ENCODE results near the gene KNOP1. TPM values are rescaled to one million over a fixed set of nuclear protein-coding genes. Genes with fewer than 3 reads are reported as not detected.

The KNOP1 gene
- total RNA-seq, 1 donor from 2014 or later = 19.0 TPM

DNA sequence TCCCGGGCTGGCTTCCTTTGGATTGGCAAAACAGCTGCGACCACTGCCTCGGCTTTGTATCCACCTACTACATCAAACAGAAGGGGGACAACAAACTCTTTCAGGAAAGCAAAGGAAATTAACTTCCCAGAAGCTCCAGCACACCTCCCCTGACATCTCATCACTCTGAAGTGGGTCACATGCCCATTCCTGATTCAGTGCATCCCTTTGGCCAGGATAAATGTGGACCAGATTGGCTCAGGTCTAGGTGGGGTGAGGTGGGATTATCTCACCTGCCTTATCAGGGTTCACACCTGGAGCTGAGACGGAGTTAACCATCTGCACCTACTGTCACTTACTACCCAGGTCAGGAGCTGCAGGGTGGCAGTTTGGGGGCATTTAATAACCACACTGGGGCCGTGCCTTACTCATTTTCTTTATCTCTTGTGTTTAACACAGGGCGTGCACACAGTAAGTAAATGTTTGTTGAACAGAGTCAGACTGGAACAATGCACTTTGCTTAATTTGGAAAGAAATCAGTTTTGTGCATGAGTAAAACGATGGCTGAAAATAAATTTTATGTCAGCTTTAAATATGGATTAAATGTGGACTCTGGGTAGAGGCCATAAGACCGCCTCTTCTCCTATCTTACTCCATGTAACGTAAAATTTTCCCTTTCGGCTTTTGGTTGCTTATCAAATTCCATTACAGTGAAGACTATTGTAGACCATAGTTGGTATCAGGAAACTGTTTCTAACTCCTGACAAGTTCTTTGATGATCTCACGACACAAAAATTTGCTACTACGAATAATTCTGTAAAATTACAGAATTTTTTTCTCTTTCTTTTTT lies 36.0 kb upstream of the KNOP1 start:
- ChIA-PET POLR2A (no interaction called here), CTCF (no interaction called here)
- intact Hi-C loops (cut with micrococcal nuclease) = no loop called here
- Mint-ChIP-seq H3K4me3 (no peak overlapping the region), H3K27me3 (peaks cover 4% of the 10 kb centered on the region), H3K27ac (no peak overlapping the region), H3K9me3 (no peaks in the 10 kb centered on the region), H3K4me1 (no peaks in the 10 kb centered on the region), H3K36me3 (ENCODE audit: low read depth) (no peaks in the 10 kb centered on the region)
- no peak for ATAC-seq (ENCODE audit: low read depth)
- DNase-seq = no peak
- no peak for TF ChIP-seq CTCF (IDR thresholded peaks at IDR 0.05)

DNA sequence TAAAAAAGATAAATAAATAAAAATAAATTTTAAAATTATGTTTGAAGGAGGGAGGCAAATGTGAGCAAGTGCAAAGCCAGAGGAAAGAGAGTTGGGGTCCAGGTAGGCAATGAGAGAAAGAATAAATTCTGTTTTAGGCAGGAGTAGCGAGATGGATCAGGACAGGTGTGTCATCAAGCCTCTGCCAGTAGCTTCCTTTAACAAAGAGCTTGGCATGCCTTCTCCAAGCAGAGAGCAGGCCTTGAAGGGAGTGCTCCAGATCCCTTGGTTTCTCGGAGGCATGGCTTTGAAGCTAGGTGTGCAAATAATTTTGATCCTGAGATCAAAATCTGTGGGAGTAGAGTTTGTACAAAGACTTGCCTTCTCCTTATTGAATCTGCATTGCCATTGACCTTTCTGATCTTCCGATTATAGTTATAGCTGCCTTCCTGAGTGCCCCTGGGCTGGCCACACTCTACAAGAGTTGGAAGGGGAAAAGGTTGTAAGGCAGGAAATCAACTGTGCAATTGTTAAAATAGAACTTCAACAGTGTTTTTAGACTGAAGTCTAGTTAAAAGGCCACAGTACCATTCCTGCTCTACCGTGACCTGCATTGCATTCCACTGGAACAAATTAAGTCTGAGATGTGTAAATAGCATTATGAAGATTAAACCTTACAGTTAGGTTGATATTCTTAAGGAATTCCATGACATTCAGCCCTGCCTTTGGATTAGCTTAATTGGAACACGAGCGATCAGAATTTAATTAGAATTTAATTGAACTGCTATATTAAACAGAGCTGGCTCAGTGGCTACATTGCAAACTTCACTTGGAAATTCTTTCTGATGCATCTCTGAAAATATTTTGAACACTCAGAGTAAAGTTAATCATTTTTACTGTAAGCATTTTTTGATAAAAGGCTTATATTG lies 33.7 kb upstream of the KNOP1 start:
- no peak for DNase-seq

GRCh38 chr16:19749571-19750080 lies 31.6 kb upstream of the KNOP1 start:
- ChIA-PET POLR2A (no interaction called here), CTCF (no interaction called here)
- ATAC-seq (ENCODE audit: low read depth) (no peak), DNase-seq (no peak)
- Mint-ChIP-seq H3K27me3 (no peaks in the 10 kb centered on the region), H3K27ac (no peak overlapping the region), H3K36me3 (ENCODE audit: low read depth) (no peaks in the 10 kb centered on the region), H3K4me1 (no peaks in the 10 kb centered on the region), H3K4me3 (no peak overlapping the region), H3K9me3 (no peaks in the 10 kb centered on the region)
- intact Hi-C loops (cut with micrococcal nuclease) = no loop called here
- no peak for TF ChIP-seq CTCF (IDR thresholded peaks at IDR 0.05)

More for the DNA sequence above, 33.7 kb upstream of the KNOP1 start:
- no peak for ATAC-seq (ENCODE audit: low read depth)
- H3K27ac Mint-ChIP-seq = no peak overlapping the region
- H3K4me3 Mint-ChIP-seq = no peak overlapping the region
- POLR2A ChIA-PET = no interaction called here
- H3K36me3 Mint-ChIP-seq (ENCODE audit: low read depth) = no peaks in the 10 kb centered on the region
- no peak for TF ChIP-seq CTCF (IDR thresholded peaks at IDR 0.05)
- no peaks in the 10 kb centered on the region for H3K4me1 Mint-ChIP-seq
- no peaks in the 10 kb centered on the region for H3K27me3 Mint-ChIP-seq
- CTCF ChIA-PET = no interaction called here
- no peaks in the 10 kb centered on the region for H3K9me3 Mint-ChIP-seq
- intact Hi-C loops (cut with micrococcal nuclease) = no loop called here

DNA sequence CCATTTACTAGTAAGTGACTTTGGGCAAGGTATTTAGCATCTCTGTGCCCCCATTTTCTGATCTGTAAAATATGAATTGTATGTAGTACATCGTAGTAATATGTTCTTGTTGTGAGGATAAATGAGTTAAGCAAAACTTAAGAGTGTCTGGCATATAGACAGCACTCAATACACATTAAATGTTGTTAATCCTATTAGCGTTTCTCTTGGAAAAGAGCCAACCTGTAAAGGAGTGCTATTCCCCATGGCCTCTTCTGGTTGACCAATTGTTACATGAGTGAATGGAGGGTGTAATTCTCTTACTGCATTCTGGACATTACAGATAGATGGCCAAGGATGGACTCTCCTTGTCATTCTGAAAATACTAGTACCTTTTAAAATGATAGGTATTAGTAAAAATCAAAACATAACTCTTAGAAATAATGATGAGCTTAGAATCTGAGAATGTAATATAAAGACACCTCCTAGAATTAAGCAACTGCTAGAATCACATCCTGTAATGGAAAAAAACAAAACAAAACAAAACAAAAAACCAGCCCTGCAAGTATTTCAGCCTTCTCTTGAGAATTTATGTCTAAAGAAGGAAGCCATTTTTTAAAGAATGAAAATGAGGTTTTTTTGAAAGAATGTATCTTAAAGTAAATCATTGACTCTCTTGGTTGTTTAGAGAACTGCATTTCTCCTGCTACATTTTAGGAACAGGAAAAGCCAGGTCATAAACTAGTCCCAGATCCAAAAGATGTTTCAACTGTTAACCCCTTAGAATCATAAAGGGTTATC lies 30.6 kb upstream of the KNOP1 start:
- ATAC-seq (ENCODE audit: low read depth) (no peak), DNase-seq (no peak)
- no peak for TF ChIP-seq CTCF (IDR thresholded peaks at IDR 0.05)
- no peaks in the 10 kb centered on the region for H3K4me1 Mint-ChIP-seq
- no peaks in the 10 kb centered on the region for H3K27me3 Mint-ChIP-seq
- intact Hi-C loops (cut with micrococcal nuclease) = no loop called here
- no peaks in the 10 kb centered on the region for H3K36me3 Mint-ChIP-seq (ENCODE audit: low read depth)
- POLR2A ChIA-PET = no interaction called here
- H3K9me3 Mint-ChIP-seq = no peaks in the 10 kb centered on the region
- H3K4me3 Mint-ChIP-seq = no peak overlapping the region
- CTCF ChIA-PET = no interaction called here
- no peak overlapping the region for H3K27ac Mint-ChIP-seq
